Tongue (tissue), 2 donors: Measurements from ENCODE around the gene KCNJ12. TPM values are rescaled to one million over a fixed set of nuclear protein-coding genes. Genes with fewer than 3 reads are reported as not detected.
"Not testable (repeated sequence)": the region's sequence is repeated elsewhere in the genome, so short reads cannot be mapped to it uniquely, and the experiment has no call there.

Experiments used
- DNase-seq: peaks from one replicate; pipeline ENCODE4 v3.0.0-alpha.2; 2015
- total RNA-seq: library from RNA; depleted of rRNA; stranded (reverse); fragments of >200 nt; gene quantifications from one replicate; pipeline ENCODE4 v1.2.3, GENCODE V29; 2014

KCNJ12 gene
- total RNA-seq, 1 donor from 2014 or later, result 34.0 TPM

DNA sequence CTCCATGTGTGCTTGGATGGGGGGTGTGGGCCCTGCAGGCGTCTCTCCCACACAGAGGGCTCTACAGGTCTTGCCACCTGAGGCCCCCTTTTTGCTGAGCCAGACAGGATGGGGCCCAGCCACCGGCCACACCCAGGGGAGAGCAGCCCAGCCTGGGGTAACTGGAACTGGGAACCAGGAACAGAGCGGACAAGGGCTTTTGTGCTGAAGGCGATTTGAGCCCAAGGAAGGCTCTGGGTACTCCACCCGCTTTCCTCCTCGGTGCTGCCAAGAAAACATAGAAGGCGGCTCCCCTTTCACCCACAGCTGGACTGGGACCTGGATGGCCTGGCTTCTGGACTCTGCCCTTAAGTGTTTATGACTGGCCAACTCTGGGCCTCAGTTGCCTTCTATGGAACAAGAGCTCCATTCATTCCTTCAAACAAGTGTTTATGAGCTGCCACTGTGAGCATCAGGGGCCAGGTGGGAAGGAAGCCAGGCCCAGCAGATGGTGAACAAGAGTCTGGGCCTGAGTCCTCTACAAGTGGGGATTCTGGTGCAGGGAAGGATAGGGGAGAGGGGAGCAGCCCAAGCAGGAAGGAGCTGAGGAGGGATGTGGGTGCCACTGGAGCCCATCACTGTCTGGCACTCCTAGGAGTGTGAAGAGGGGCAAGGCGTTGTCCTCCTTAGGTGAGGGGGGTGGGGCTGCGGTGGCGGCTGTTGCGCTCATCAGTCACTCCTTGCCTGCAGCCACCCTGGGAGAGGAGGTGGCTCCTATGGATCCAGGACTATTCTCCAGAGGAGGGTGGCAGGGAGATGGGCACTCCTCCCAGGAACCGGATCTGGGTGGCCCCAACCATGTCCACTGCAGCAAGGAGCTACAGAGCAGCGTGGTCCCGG is 46.4 kb downstream of the KCNJ12 start:
- DNase-seq, result not testable (repeated sequence)

DNA sequence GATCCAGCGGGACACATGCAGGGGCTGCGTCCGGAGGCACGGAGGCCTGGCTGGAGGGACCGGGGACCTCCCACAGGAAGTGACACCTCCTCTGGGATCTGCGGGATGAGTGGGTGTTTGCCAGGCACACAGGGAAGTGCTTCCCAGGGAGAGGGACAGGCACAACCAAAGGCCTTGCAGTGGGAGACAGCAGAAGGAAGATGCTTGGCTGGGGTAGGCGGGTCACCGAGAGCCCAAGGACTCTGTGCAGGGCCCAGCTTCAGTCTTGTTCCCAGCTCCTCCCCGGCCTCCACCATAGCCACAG is 47.0 kb downstream of the KCNJ12 start:
- not testable (repeated sequence) for DNase-seq

DNA sequence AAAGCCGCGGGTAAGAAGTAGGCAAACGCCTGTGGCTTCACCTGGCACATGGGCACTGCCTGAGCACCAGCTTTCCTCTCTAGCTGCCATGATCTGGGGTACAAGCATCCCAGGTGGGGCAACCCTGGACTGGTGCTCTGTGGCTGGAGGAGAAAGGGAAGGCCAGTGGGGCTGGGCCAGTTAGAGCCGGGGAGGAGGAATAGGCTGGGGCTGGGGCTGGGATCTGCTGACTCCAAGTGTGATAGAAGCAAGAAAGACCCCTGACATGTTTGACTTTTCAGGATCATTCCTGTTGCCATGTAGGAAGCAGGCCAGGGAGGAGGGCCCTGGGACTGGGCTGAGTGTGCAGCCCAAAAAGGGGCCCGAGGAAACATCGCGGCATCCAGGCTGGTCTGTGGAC is 48.5 kb downstream of the KCNJ12 start:
- DNase-seq, result not testable (repeated sequence)

DNA sequence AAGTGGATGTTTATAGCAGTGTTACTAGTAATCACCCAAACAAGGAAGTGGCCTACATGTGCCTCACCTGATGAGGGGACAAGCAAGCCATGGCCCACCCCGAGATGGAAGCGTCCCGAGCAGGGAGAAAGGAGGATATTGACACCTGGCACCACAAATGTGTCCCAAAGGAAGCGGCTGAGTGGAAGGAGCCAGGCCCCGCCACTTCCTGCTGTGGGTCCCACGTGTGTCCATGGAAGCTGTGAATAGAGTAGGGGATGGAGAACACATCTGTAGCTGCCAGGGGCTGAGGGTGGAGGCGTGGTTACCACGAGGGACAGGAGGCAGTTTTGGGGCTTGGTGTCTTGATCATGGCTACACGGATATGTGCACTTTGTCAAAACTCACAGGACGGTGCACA is 49.2 kb downstream of the KCNJ12 start:
- no peak for DNase-seq

DNA sequence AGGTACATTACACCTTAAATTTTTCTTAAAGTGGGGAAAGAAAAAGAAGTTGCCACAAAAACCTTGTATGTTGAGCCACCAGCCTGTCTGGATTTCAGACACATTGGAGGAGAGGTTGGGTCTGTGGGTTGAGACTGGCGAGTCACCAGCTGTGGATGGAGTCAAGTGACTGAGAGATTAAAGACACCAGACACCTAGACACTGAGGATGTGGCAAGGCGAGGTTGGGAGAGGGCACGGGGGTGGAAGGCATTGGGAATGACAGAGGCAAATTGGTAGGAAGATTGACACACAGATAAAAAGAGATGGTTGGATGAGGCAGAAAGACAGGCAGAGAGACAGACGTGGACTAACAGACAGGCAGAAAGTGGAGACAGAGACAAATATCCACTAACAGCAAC is 49.6 kb downstream of the KCNJ12 start:
- DNase-seq, result no peak

DNA sequence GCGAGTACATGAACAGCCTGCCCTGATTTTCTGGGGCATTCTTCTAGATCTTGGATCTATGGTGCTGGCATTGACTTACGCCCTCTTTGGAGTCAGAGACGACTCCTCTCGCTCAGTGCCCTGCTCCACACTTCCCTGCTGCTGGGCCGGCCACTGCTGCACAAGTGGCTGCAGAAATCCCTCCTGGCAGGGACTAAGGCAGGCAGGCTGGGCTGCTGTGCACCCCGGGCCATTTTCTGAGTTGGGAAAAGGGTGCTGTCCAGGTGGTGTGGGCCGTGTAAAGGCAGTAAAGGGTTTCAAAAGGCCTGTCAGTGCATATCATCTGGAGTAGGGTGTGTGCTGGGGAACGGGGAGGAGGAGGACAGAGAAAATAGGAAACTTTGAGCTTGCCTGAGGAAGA is 50.1 kb downstream of the KCNJ12 start:
- DNase-seq, result not testable (repeated sequence)

DNA sequence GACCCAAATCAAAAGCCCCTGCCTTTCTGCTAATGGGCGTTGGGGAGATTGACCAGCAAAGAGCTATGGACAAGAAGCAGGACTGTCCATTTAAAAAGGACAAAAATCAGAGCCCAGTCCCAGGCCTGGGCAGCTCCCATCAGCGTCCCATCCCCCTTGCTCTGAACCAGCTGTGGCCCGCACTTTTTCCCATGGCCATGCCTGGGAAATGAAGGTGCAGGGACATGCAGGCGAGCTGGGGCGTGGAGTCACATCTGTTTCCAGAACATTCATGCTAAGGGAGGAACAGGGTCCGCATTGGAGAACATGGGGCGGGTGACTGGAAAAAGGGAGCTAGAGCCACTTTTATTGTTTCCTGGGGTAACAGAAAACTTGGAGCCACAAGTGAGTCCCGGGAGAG is 50.7 kb downstream of the KCNJ12 start:
- DNase-seq, result not testable (repeated sequence)

DNA sequence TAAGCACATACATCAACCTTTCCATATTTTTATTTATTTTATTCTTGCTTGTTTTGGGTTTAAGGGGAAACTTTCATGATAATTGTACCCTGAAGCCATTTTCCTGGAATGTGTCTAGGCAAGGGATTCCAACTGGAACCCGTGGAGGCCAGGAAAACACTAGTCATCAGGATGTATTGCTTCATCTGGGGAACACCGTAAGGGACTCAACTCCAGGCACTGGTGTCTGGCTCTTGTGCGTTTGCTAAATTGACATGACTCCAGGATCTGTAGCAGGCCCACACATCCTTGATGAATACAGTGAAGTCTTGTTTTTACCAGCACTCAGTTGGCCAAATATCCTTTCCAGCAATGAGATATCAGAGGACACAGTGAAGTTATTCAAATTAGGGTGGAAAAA is 51.6 kb downstream of the KCNJ12 start:
- DNase-seq, result not testable (repeated sequence)

DNA sequence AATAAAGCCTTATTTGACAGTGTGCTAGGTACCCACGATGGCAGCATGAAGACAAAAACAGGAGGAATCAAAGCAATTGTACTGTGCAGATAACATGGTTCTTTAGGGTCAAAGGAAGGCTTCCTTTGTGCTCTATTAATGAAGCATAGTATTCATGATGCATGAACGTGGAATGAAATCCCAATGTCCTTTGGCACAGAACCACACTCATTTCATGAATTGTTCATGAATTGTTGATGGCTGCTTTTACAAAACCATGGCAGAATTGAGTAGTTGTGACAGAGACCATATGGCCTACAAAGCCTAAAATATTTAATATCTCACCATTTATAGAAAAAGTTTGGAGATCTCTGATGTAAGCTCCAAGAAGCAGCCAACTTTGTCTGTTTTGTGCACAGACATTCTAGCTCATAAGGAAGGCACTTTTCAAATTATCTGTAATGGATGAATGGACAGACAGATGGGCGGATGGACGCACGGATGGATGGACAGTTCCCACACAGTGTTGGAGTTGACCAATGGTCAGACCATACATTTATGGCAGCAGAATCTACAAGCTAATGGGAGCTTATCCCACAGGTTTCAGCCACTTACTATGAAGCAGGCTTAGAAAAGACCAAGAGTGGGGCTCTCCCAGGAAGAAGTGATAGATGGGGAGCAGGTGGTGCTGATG is 52.7 kb downstream of the KCNJ12 start:
- DNase-seq, result not testable (repeated sequence)

DNA sequence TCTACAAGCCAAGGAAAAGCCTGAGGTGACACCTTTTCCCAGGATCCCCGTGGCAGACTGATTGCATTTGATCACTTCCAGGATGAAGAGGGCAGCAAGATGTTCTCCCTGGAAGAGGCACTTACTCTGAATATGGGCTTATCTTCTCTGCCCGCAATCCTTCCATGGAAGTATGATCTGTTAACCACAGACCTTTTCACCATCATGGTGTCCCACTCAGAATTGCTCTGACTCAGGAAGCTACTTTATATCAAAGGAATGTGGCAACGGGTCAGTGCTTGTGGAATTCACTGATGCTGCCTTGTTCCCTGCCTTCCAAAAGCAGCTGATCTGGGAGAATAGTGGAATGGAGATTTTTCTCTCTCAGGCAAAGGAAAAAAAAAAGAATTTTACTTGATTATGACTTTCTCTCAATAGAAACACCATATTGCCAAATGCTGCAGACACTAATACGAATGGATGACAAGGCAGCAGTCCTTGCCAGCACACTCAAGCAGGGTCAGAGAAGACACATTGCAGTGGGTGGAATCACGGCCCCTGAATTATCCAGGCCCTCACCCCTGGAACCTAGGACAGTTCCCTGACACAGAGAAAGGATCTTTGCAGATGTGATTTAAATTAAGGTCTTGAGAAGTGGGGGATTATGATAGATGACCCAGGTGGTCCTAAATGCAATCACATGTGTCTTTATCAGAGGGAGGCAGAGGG is 53.9 kb downstream of the KCNJ12 start:
- not testable (repeated sequence) for DNase-seq

DNA sequence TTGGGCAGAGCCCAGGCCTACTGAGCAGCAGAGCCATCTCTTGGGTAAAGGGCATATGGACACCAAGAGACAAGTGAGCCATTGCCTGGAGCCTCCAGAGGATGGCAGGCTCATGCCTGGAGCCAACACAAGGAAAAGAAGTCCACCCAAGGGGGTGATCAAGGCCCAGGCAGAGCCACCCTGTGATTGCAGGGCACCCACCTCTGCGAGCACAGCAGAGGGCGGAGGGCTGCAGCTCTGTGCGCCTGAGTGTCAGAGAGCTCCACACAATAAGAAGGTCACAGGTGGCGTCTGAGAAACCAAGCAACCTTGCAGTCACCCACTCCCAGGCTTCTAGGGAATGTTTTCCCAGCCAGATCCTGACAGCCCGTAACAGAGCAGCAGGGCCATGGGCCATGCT is 57.8 kb downstream of the KCNJ12 start:
- DNase-seq, result not testable (repeated sequence)

DNA sequence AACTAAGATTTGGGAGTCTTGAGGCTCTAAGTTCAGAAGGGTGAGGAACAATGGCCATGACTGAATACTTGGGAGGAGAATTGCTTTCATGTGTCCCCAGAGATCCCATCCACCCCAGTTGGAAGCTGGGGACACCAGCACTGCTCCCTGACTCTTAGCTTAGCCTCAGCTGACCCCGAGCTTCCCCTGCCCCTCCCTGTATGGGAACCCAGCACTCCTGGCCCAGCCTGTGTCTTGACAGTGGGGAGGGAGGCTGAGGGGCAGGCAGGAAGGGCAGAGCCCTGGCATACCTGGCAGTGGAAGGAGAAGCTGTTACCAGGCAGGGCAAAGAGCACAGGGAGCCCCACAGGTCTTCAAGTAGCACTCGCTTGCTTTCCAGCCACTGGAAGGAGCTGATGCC is 58.8 kb downstream of the KCNJ12 start:
- DNase-seq, result not testable (repeated sequence)

DNA sequence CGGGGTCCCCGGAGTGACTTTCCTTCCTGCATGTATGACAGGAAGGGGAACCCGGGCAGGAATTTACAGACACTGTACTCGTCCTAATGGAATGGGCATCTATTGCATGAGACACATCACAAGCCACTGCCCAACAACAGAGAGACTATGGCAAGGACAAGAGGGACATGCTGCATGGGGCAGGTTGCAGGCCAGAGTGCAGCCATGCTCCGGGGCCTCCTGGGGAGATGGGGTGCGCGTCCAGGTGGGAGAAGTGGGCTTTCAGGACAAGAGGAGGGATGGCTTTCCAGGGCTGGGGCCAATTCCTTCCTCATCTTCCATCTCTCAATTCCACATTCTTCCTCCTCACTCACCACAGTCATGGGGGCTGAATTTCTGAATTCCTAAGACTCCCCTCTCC is 60.3 kb downstream of the KCNJ12 start:
- DNase-seq, result not testable (repeated sequence)

DNA sequence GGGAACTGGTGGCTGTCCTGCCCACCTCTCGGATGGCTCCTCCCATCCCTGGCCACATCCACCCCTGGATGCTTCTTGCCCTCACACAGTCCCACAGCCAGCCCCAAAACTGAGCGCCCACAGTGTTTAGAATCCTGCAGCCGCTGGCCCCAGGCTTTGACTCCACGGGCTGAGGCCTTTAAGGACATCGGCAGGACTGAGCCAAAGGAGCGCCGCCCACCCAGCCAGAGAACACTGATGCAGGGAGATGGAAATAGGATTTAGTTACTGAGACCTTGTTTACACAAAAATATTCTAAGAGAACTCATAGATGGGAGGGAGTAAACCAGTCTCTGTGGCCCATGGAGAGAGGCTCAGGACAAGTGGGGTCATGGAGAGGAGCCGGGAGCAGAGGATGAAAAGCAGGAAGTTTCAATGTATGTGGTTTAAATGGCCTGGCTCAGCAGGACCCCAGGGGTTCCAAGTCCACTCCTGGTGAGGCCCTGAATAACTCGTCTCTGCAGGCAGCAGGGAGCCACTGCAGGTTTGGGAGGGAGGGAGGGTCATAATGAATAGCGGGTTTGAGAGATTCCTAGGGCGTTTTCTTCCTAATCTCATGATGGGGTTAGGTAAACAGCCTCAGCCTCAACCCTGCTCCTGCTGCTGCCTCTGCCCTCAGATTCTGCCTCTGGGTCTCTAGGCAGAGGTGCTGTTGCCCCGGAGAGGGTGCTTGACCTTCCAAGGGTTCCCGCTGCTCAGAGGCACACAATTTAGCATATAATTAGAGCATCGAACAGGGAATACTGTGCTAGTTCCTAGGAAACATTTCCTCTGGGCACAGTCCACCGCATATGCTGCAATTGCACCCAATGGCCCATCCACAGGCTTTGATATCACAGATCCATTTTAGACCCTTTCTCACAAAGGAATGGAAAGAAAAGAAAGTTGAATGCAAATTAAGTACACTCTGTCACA is 61.0 kb downstream of the KCNJ12 start:
- DNase-seq, result not testable (repeated sequence)

DNA sequence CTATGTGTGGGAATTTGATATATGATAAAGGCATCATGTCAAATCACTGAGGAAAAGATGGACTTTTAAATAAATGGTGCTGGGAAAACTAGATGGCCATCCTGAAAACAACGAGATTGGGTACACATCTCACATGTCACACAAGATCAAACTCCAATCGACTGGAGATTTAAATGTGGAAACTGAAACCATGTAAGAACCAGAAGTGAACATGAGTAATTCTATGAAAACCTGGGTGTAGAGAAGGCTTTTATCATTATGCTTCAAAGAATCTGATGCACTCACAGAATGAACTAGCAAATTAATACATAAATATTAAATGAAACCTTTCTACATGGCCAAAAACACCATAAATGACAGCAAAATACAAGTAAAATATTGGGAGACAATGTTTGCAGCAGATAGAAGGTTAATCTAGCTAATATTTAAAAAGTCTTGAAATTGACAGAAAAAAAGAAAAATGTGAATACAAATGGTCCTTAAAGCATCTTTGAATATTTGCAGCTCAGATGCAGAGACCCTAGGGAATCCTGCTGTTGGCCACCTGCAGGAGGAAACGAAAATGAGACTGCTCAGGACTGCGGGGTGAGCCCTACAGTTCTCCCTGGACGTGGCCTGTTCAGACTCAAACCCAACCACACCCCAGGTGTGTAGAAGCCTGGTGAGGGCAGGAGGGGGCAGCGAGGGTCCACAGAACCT is 62.3 kb downstream of the KCNJ12 start:
- DNase-seq, result not testable (repeated sequence)

DNA sequence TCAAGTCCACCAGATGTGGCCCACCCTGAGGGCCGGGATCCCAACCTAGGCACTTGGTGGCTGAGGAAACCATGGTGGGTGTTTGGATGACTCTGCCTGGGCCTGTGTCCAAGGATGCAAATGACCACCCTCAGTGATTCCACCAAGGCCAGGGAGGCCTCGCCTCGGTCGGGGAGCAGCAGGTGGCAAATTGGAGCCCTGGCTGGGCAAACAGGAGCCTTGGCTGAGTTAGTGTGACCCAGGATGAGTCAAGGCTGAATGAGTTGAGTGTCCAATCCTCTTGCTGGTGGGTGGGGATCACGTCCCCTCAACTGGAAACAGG is 62.8 kb downstream of the KCNJ12 start:
- DNase-seq, result not testable (repeated sequence)

DNA sequence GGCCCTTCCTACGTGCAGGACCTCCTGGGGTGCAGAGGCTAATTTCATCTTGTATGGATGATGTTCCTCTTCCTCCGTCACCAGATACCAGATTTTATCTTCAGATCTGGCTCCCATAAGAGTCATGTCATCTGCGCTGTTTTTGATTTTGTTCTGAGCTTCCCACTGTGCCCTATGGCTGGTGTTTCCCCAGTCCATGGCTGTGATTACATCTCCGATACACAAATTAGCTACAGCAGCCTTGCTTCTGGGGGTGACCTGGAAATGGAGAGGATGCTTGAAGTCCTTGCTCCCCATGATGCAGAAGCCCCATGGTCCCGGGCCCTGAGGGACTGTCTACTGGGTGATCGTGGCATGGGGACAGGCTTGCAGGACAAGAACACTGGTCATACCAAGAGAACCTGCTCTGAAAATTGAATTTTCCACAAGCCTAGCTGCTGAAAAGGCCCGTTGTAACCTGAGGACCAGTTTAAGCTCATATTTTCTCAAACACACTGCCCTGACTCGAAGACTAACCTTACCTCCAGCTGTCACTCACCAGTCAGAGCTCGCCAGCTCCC is 69.0 kb downstream of the KCNJ12 start:
- DNase-seq, result no peak

DNA sequence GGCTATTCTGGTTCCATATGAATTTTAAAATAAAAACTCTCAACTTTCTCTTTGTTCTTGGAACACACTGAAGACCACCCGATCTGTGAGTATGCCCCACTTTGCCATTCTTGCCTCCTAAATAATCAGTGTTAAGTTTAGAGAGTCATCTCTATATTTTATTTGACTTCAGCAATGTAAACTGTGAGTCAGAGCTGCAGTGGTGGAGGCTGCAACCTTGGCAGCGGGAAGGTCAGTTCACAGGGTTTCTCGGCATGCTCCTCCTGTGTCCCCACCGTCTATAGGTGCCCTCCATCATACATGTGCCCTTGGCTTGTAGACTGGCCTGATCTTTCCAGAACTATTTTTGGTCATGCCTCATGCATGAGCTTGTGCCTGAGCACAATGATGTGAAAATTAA is 71.4 kb downstream of the KCNJ12 start:
- DNase-seq, result not testable (repeated sequence)

DNA sequence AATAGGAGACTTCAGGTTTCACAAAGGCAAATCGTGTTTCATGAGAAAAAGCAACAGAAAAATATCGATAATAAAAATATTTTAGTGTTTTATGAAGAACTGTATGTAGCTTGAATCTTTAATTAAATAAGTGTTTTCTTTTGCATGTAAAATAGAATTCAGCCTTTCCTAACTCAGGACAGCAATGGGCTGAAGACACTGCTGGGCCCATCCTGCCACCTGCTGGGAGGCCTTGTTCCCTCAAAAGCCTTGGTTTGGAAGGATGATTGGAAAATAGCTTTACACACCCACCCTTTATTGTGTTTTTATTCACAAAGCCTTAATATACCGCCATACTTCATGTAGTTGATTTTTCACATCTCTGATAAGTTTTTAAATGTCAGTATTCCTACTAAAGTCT is 73.7 kb downstream of the KCNJ12 start:
- DNase-seq, result not testable (repeated sequence)

DNA sequence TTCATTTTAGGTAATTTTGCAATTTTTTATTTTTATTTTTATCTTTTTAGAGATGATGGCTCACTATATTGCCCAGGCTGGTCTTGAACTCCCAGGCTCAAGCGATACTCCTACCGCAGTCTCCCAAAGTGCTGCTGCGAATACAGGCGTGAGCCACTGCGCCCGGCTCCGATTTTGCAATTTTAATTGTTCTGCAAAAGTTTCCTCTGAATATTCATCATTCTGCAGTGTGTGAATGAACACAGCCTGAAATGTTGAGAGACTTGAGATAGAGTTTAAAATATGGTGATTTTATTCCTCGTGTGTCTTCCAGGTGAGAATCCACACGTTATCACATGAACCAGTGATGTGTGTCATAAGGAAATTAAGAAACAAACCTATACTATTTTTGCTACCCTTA is 75.8 kb downstream of the KCNJ12 start:
- no peak for DNase-seq
